Activated B cell treated with CpG ODN at 0.5 μM for 24 hours (primary cell): Measurements from ENCODE around the gene CADPS. TPM values are rescaled to one million over a fixed set of nuclear protein-coding genes. Genes with fewer than 3 reads are reported as not detected.

Source experiments
- ATAC-seq: fragments of 200-7000 bp; cut with Tn5 transposase; one replicate; pipeline ENCODE4 v1.10.0; 2021; ENCODE audit warnings: low read depth, mild to moderate bottlenecking, moderate library complexity
- CTCF ChIA-PET: fragments of 350-600 bp; sonication (Branson Sonifier 250); formaldehyde crosslinking; loops from one replicate; lab custom pipeline; 2021; ENCODE audit warnings: antibody characterized with exemption; lab: Charles Lee
- POLR2A ChIA-PET: fragments of 350-600 bp; sonication (Branson Sonifier 250); formaldehyde crosslinking; loops from one replicate; lab custom pipeline; 2021; ENCODE audit warnings: antibody characterized with exemption; lab: Charles Lee
- DNase-seq: peaks from one replicate; pipeline ENCODE4 v3.0.0; 2022
- H3K27ac Mint-ChIP-seq: one replicate; pipeline ENCODE4 v1.8.0; 2020; ENCODE audit warnings: mixed read lengths
- H3K27me3 Mint-ChIP-seq: one replicate; pipeline ENCODE4 v1.8.0; 2021; ENCODE audit warnings: mixed read lengths
- H3K36me3 Mint-ChIP-seq: one replicate; pipeline ENCODE4 v1.8.0; 2021; ENCODE audit warnings: low read depth, mixed read lengths
- H3K4me1 Mint-ChIP-seq: one replicate; pipeline ENCODE4 v1.8.0; 2021; ENCODE audit warnings: mixed read lengths
- H3K4me3 Mint-ChIP-seq: one replicate; pipeline ENCODE4 v1.8.0; 2020; ENCODE audit warnings: mild to moderate bottlenecking, mixed read lengths
- H3K9me3 Mint-ChIP-seq: one replicate; pipeline ENCODE4 v1.8.0; 2020; ENCODE audit warnings: mixed read lengths
- CTCF ChIP-seq: fragments of 200-600 bp; IDR thresholded peaks from one replicate; pipeline ENCODE4 v1.8.0; 2022; ENCODE audit warnings: antibody characterized with exemption, mild to moderate bottlenecking
- intact Hi-C: fragments of 100-400 bp; cut with micrococcal nuclease; formaldehyde crosslinking; loops from one replicate; pipeline ENCODE4 v1.15.1; 2024
- total RNA-seq: library from RNA; stranded (reverse); gene quantifications from 2 replicates; pipeline ENCODE4 v1.2.3, GENCODE V29; 2022

CADPS gene
- total RNA-seq, 1 donor from 2014 or later: not detected

GRCh38 chr3:62670351-62670750 lies 204.9 kb downstream of the CADPS start:
- CTCF ChIA-PET: no interaction called here
- intact Hi-C loops: no loop called here
- Mint-ChIP-seq H3K27ac (no peak overlapping the region), H3K4me3 (no peak overlapping the region), H3K4me1 (no peaks in the 10 kb centered on the region), H3K27me3 (no peaks in the 10 kb centered on the region), H3K36me3 (no peaks in the 10 kb centered on the region), H3K9me3 (no peaks in the 10 kb centered on the region)
- ATAC-seq (no peak), DNase-seq (no peak)
- TF ChIP-seq CTCF: no peak
- POLR2A ChIA-PET: no interaction called here

- ChIA-PET CTCF (no interaction called here), POLR2A (no interaction called here)
- Mint-ChIP-seq H3K4me3 (no peak overlapping the region), H3K4me1 (no peaks in the 10 kb centered on the region), H3K27me3 (no peaks in the 10 kb centered on the region), H3K27ac (no peak overlapping the region), H3K36me3 (no peaks in the 10 kb centered on the region), H3K9me3 (no peaks in the 10 kb centered on the region)
- TF ChIP-seq CTCF: no peak
- DNase-seq (no peak), ATAC-seq (no peak)
- intact Hi-C loops: loop anchor here (5.0 kb wide), 2 partner anchors 663 to 1148 kb away; partner anchors contain the start of gene C3orf49
Measured at GRCh38 chr3:62669161-62669560, 206.1 kb downstream of the CADPS start.

- ChIA-PET CTCF (no interaction called here), POLR2A (no interaction called here)
- no peak for DNase-seq
- no peak for TF ChIP-seq CTCF
- Mint-ChIP-seq H3K4me1 (no peaks in the 10 kb centered on the region), H3K4me3 (no peak overlapping the region), H3K27ac (no peak overlapping the region), H3K27me3 (no peaks in the 10 kb centered on the region), H3K36me3 (no peaks in the 10 kb centered on the region), H3K9me3 (no peaks in the 10 kb centered on the region)
- no peak for ATAC-seq
- intact Hi-C loops: loop anchor here (2.0 to 5.0 kb wide), 3 partner anchors 559 to 1150 kb away; partner anchors contain the start of gene C3orf49
Measured at GRCh38 chr3:62667714-62668113, 207.5 kb downstream of the CADPS start.

GRCh38 chr3:62665627-62666437 lies 209.4 kb downstream of the CADPS start:
- H3K27me3 Mint-ChIP-seq: no peaks in the 10 kb centered on the region
- CTCF ChIA-PET: interaction anchor here (1.2 kb wide), 2 partner anchors 529 to 562 kb away, joined by 3 to 5 read pairs; no protein-coding TSS in a partner anchor
- H3K4me3 Mint-ChIP-seq: no peak overlapping the region
- no peaks in the 10 kb centered on the region for H3K4me1 Mint-ChIP-seq
- DNase-seq: no peak
- no peak for TF ChIP-seq CTCF
- no peak overlapping the region for H3K27ac Mint-ChIP-seq
- H3K36me3 Mint-ChIP-seq: no peaks in the 10 kb centered on the region
- intact Hi-C loops: loop anchor here (2.0 to 5.0 kb wide), 4 partner anchors 527 to 1151 kb away; partner anchors contain the start of gene C3orf49
- no peaks in the 10 kb centered on the region for H3K9me3 Mint-ChIP-seq
- ATAC-seq: no peak
- POLR2A ChIA-PET: no interaction called here

- H3K27ac Mint-ChIP-seq: no peak overlapping the region
- no peak for TF ChIP-seq CTCF
- H3K27me3 Mint-ChIP-seq: no peaks in the 10 kb centered on the region
- intact Hi-C loops: no loop called here
- no peak for DNase-seq
- no peaks in the 10 kb centered on the region for H3K4me1 Mint-ChIP-seq
- no peaks in the 10 kb centered on the region for H3K9me3 Mint-ChIP-seq
- CTCF ChIA-PET: no interaction called here
- no peaks in the 10 kb centered on the region for H3K36me3 Mint-ChIP-seq
- H3K4me3 Mint-ChIP-seq: no peak overlapping the region
- ATAC-seq: no peak
- POLR2A ChIA-PET: no interaction called here
Measured at GRCh38 chr3:62662677-62663076, 212.5 kb downstream of the CADPS start.
